Measurements from ENCODE around the gene DNAAF9. TPM values are rescaled to one million over a fixed set of nuclear protein-coding genes. Genes with fewer than 3 reads are reported as not detected.

DNAAF9 gene
- total and polyA plus RNA-seq, 7 experiments from 2014 or later = 0.71 to 8.8 (median 3.2) TPM

DNA sequence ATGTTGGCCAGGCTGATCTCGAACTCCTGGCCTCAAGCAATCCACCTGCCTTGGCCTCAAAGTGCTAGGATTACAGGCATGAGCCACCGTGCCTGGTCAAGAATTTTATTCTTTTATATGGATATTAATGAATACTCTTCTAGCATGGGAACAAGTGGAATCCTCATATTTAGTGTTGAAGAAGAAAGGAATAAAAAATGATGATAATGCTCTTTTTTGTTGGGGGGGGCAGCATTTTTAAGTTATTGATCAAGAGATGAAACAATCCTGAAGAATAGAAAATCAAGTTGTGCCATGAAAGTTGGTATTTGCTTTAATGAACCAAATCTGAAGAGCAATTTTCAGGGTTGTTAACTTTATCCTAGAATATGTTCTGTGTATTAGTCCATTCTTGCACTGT lies 6.7 kb upstream of the DNAAF9 start:
- Histone ChIP-seq H3K4me1 (ENCODE audit: control insufficient read depth in 2 of 2, insufficient read depth in 2 of 2, low read length in 2 of 2) (no peaks in the 10 kb centered on the region), H3K36me3 (ENCODE audit: control insufficient read depth in 2 of 3, insufficient read depth in 3 of 3, low read length in 3 of 3) (no peaks in the 10 kb centered on the region), H3K9me3 (ENCODE audit: control insufficient read depth in 2 of 3, low read length in 3 of 3) (no peaks in the 10 kb centered on the region), H3K27me3 (ENCODE audit: control insufficient read depth in 2 of 2, insufficient read depth in 2 of 2, low read length in 2 of 2) (no peaks in the 10 kb centered on the region), H3K27ac (ENCODE audit: low read depth, low read length) (no peak overlapping the region), H3K4me3 (ENCODE audit: low read length) (no peak overlapping the region)
- DNase-seq (no peak), ATAC-seq (no peak)
- H3K27ac Mint-ChIP-seq = no peak overlapping the region
- H3K9me3 Mint-ChIP-seq = peaks cover 2 to 13% (median 6%) of the 10 kb centered on the region in 11 donors
- peaks cover 0 to 9% (median 0%) of the 10 kb centered on the region in 5 donors for H3K36me3 Mint-ChIP-seq
- CTCF ChIA-PET = no interaction called here
- no peak overlapping the region for H3K4me3 Mint-ChIP-seq
- POLR2A ChIA-PET = no interaction called here
- intact Hi-C loops (cut with micrococcal nuclease) = no loop called here
- peaks cover 0 to 29% (median 6%) of the 10 kb centered on the region in 5 donors for H3K27me3 Mint-ChIP-seq
- H3K4me1 Mint-ChIP-seq = peaks cover 0 to 6% (median 0%) of the 10 kb centered on the region in 7 donors

DNA sequence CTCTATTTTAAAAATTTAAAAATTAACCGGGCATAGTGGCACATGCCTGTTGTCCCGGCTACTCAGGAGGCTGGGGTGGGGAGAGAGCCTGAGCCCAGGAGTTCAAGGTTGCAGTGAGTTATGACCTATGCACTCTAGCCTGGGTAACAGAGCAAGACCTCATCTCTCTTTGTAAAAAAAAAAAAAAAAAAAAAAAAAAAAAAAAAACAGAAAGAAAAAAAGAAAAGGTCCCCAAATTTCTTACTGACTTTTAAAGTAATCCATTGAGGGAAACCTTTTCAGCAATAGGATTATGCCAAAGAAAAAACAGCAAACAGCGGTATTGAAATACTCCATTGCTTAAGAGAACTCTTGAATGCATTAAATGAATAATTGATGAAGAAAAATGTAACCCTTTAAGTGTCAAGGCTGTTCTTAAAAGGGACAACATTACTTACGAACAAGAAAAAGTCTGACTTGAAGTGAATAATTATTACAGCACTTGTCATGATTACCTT lies 6.0 kb upstream of the DNAAF9 start:
- no peak for DNase-seq
- no peak overlapping the region for H3K27ac ChIP-seq (ENCODE audit: low read depth, low read length)
- CTCF ChIA-PET = no interaction called here
- H3K4me1 Mint-ChIP-seq = peaks cover 3 to 8% (median 4%) of the 10 kb centered on the region in 7 donors
- no peaks in the 10 kb centered on the region for H3K4me1 ChIP-seq (ENCODE audit: control insufficient read depth in 2 of 2, insufficient read depth in 2 of 2, low read length in 2 of 2)
- intact Hi-C loops (cut with micrococcal nuclease) = no loop called here
- ATAC-seq = no peak
- no peaks in the 10 kb centered on the region for H3K27me3 ChIP-seq (ENCODE audit: control insufficient read depth in 2 of 2, insufficient read depth in 2 of 2, low read length in 2 of 2)
- no peaks in the 10 kb centered on the region for H3K9me3 ChIP-seq (ENCODE audit: control insufficient read depth in 2 of 3, low read length in 3 of 3)
- H3K27me3 Mint-ChIP-seq = peaks cover 0 to 29% (median 6%) of the 10 kb centered on the region in 5 donors
- peaks cover 0 to 9% (median 0%) of the 10 kb centered on the region in 5 donors for H3K36me3 Mint-ChIP-seq
- POLR2A ChIA-PET = interaction anchor here (1.1 kb wide), 1 partner anchor 57 kb away, joined by 4 read pairs; the partner anchor contains the start of gene ATRN
- H3K27ac Mint-ChIP-seq = no peak overlapping the region
- H3K36me3 ChIP-seq (ENCODE audit: control insufficient read depth in 2 of 3, insufficient read depth in 3 of 3, low read length in 3 of 3) = no peaks in the 10 kb centered on the region
- H3K4me3 Mint-ChIP-seq = no peak overlapping the region
- peaks cover 2 to 13% (median 6%) of the 10 kb centered on the region in 11 donors for H3K9me3 Mint-ChIP-seq
- no peak overlapping the region for H3K4me3 ChIP-seq (ENCODE audit: low read length)

DNA sequence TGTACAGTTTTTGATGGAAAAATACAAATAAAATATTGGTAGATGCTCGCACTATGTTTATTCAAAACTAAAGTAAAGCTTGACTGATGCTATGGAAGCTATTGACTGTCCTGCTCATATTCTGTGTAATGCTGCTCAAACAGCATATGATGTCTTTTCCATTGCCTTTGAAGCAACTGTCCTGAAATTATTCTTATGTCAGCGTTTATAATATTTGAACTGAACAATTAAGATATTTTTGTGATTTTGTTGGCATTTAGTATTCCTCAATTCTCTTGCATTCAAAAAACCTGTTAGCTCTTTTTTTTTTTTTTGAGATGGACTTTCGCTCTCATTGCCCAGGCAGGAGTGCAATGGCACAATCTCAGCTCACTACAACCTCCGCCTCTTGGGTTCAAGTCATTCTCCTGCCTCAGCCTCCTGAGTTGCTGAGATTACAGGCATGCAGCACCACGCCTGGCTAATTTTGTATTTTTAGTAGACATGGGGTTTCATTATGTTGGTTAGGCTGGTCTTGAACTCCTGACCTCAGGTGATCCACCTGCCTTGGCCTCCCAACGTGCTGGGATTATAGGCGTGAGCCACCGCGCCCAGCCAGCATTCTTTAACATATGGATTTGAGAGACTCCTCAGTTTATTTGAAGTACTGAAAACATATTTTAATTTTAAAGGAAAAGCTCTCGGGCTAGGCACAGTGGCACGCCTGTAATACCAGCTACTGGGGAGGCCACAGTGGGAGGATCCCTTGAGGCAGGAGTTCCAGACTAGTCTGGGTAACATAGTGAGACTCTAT lies 5.3 kb upstream of the DNAAF9 start:
- POLR2A ChIA-PET = interaction anchor here (1.1 kb wide), 1 partner anchor 58 kb away, joined by 4 read pairs; the partner anchor contains the start of gene ATRN
- Histone ChIP-seq H3K27ac (ENCODE audit: low read depth, low read length) (no peak overlapping the region), H3K36me3 (ENCODE audit: control insufficient read depth in 2 of 3, insufficient read depth in 3 of 3, low read length in 3 of 3) (no peaks in the 10 kb centered on the region), H3K4me3 (ENCODE audit: low read length) (no peak overlapping the region), H3K9me3 (ENCODE audit: control insufficient read depth in 2 of 3, low read length in 3 of 3) (no peaks in the 10 kb centered on the region), H3K27me3 (ENCODE audit: control insufficient read depth in 2 of 2, insufficient read depth in 2 of 2, low read length in 2 of 2) (no peaks in the 10 kb centered on the region), H3K4me1 (ENCODE audit: control insufficient read depth in 2 of 2, insufficient read depth in 2 of 2, low read length in 2 of 2) (no peaks in the 10 kb centered on the region)
- ATAC-seq (no peak), DNase-seq (no peak)
- peaks cover 7 to 13% (median 10%) of the 10 kb centered on the region in 7 donors for H3K4me1 Mint-ChIP-seq
- CTCF ChIA-PET = no interaction called here
- H3K4me3 Mint-ChIP-seq = no peak overlapping the region
- H3K9me3 Mint-ChIP-seq = peaks cover 2 to 13% (median 6%) of the 10 kb centered on the region in 11 donors
- H3K27ac Mint-ChIP-seq = no peak overlapping the region
- H3K36me3 Mint-ChIP-seq = peaks cover 0 to 9% (median 0%) of the 10 kb centered on the region in 5 donors
- intact Hi-C loops (cut with micrococcal nuclease) = no loop called here
- H3K27me3 Mint-ChIP-seq = peaks cover 0 to 29% (median 6%) of the 10 kb centered on the region in 5 donors

DNA sequence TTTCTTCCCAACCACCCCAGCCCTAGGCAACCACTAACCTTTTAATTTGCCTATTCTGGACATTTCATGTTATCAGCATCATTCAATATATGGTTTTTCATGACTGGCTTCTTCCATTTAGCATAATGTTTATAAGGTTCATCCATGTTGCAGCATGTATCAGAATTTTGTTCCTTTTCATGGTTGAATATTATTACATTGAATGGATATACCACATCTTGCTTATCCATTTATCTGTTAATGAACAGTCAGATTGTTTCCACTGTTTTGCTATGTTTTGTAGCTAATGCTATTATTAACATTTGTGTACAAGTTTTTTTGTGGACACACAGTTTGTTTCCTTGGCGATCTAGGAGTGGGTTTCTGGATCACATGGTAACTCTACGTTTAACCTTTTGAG lies 3.0 kb upstream of the DNAAF9 start:
- H3K4me1 Mint-ChIP-seq = peaks cover 19 to 27% (median 24%) of the 10 kb centered on the region in 7 donors
- CTCF ChIA-PET = no interaction called here
- H3K9me3 ChIP-seq (ENCODE audit: control insufficient read depth in 2 of 3, low read length in 3 of 3) = no peaks in the 10 kb centered on the region
- no peak overlapping the region for H3K4me3 ChIP-seq (ENCODE audit: low read length)
- peak overlapping the region in 5 of 10 donors; percentile 14 to 54 (median 39) for H3K4me3 Mint-ChIP-seq
- no peaks in the 10 kb centered on the region for H3K27me3 ChIP-seq (ENCODE audit: control insufficient read depth in 2 of 2, insufficient read depth in 2 of 2, low read length in 2 of 2)
- no peak for ATAC-seq
- intact Hi-C loops (cut with micrococcal nuclease) = no loop called here
- H3K27ac ChIP-seq (ENCODE audit: low read depth, low read length) = no peak overlapping the region
- peaks cover 0 to 37% (median 6%) of the 10 kb centered on the region in 5 donors for H3K27me3 Mint-ChIP-seq
- H3K9me3 Mint-ChIP-seq = peaks cover 0 to 6% (median 0%) of the 10 kb centered on the region in 11 donors
- DNase-seq = no peak
- H3K27ac Mint-ChIP-seq = peak overlapping the region in 1 of 9 donors; percentile 34
- H3K4me1 ChIP-seq (ENCODE audit: control insufficient read depth in 2 of 2, insufficient read depth in 2 of 2, low read length in 2 of 2) = no peaks in the 10 kb centered on the region
- peaks cover 0 to 4% (median 0%) of the 10 kb centered on the region in 5 donors for H3K36me3 Mint-ChIP-seq
- H3K36me3 ChIP-seq (ENCODE audit: control insufficient read depth in 2 of 3, insufficient read depth in 3 of 3, low read length in 3 of 3) = no peaks in the 10 kb centered on the region
- POLR2A ChIA-PET = no interaction called here

DNA sequence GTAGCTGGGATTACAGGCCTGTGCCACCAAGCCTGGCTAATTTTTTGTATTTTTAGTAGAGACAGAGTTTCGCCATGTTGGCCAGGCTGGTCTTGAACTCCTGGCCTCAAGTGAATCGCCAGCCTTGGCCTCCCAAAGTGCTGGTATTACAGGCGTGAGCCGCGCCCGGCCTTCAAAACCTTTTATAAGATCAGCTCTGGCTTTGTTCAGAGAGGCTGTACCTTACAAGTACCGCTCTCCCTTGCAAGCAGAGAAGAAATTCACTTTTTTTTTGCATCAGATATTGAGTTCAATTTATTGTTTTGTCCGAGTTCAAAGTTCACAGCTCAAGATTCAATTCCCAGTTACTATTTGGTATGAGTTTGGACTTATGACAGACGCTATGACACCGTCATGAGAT lies 1.9 kb upstream of the DNAAF9 start:
- Histone ChIP-seq H3K4me1 (ENCODE audit: control insufficient read depth in 2 of 2, insufficient read depth in 2 of 2, low read length in 2 of 2) (no peaks in the 10 kb centered on the region), H3K27me3 (ENCODE audit: control insufficient read depth in 2 of 2, insufficient read depth in 2 of 2, low read length in 2 of 2) (no peaks in the 10 kb centered on the region), H3K36me3 (ENCODE audit: control insufficient read depth in 2 of 3, insufficient read depth in 3 of 3, low read length in 3 of 3) (no peaks in the 10 kb centered on the region), H3K27ac (ENCODE audit: low read depth, low read length) (no peak overlapping the region), H3K9me3 (ENCODE audit: control insufficient read depth in 2 of 3, low read length in 3 of 3) (no peaks in the 10 kb centered on the region), H3K4me3 (ENCODE audit: low read length) (no peak overlapping the region)
- intact Hi-C loops (cut with micrococcal nuclease) = loop anchor here (2.0 to 10.0 kb wide), 7 partner anchors 187 to 1307 kb away; partner anchors contain the start of genes DDRGK1 (in 2 of the 2), FASTKD5 (in 1 of the 2), IDH3B (in 1 of the 2) and ITPA (in 1 of the 2)
- DNase-seq (no peak), ATAC-seq (no peak)
- Mint-ChIP-seq H3K27me3 (peaks cover 0 to 32% (median 0%) of the 10 kb centered on the region in 5 donors), H3K4me1 (peaks cover 19 to 35% (median 29%) of the 10 kb centered on the region in 7 donors), H3K36me3 (peaks cover 0 to 2% (median 0%) of the 10 kb centered on the region in 5 donors), H3K27ac (peak overlapping the region in 4 of 9 donors; percentile 90 to 97 (median 94)), H3K9me3 (peaks cover 0 to 1% (median 0%) of the 10 kb centered on the region in 11 donors), H3K4me3 (peak overlapping the region; percentile 94 to 100 (median 97))
- POLR2A ChIA-PET = interaction anchor here (0.6 to 1.9 kb wide), 4 partner anchors 10 to 935 kb away, joined by 4 to 7 read pairs (median 5); partner anchors contain the start of gene ATRN
- CTCF ChIA-PET = no interaction called here

DNA sequence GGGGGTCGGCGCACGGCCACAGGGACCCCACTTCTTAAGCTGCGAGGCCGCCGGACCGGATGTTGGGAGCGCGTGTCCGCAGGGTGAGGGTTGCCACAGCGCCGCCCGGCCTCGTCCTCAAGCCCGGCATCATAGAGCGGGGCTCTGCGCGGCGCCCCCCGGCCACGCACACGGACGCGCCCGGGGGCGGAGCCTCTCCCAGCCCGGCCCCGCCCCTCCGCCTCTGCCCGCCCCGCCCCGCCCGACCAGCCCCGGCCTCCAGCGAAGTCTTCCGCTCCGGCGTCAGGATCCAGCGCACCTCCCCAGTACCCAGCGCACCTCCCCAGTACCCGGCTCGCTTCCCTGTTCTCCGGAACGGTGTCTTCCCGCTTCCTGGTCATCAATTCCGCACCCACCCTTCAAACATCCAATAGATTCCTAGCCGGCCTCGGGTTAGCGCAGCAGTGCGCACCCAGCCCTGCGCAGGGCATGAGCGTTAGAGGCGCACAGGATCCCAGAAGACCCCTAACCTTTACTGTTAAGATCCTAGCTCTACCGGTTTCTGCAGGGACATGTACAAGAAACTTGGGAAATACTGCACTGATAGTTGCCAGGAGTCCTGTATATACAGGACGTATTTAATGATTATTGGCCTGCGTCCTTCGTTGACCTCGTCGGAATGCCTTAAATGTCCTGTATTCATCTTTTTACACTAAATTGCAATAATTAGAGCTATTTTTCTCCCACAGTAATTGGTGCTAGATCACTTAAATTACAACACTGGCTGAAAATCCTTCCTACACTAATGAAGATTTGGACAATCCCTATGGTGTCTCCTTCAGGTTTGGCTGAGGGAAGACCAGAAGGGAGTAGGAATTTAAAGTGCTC lies 535 bp upstream of the DNAAF9 start:
- DNase-seq (peak; percentile 53 to 74 (median 68)), ATAC-seq (peak; percentile 80)
- Histone ChIP-seq H3K9me3 (ENCODE audit: control insufficient read depth in 2 of 3, low read length in 3 of 3) (no peaks in the 10 kb centered on the region), H3K4me3 (ENCODE audit: low read length) (peak overlapping the region; percentile 90), H3K36me3 (ENCODE audit: control insufficient read depth in 2 of 3, insufficient read depth in 3 of 3, low read length in 3 of 3) (no peaks in the 10 kb centered on the region), H3K4me1 (ENCODE audit: control insufficient read depth in 2 of 2, insufficient read depth in 2 of 2, low read length in 2 of 2) (no peaks in the 10 kb centered on the region), H3K27ac (ENCODE audit: low read depth, low read length) (peak overlapping the region; percentile 70), H3K27me3 (ENCODE audit: control insufficient read depth in 2 of 2, insufficient read depth in 2 of 2, low read length in 2 of 2) (no peaks in the 10 kb centered on the region)
- ChIA-PET POLR2A (interaction anchor here (0.6 to 1.9 kb wide), 5 partner anchors 9 to 1961 kb away, joined by 3 to 7 read pairs (median 5); partner anchors contain the start of gene ATRN), CTCF (interaction anchor here (0.6 to 0.7 kb wide), 2 partner anchors 575 to 589 kb away, joined by 4 read pairs; no protein-coding TSS in a partner anchor)
- peak overlapping the region; percentile 94 to 100 (median 97) for H3K4me3 Mint-ChIP-seq
- peaks cover 19 to 35% (median 29%) of the 10 kb centered on the region in 7 donors for H3K4me1 Mint-ChIP-seq
- H3K27ac Mint-ChIP-seq = peak overlapping the region; percentile 83 to 97 (median 92)
- peaks cover 0 to 37% (median 0%) of the 10 kb centered on the region in 5 donors for H3K27me3 Mint-ChIP-seq
- intact Hi-C loops (cut with micrococcal nuclease) = loop anchor here (1.0 to 10.0 kb wide), 13 partner anchors 12 to 1306 kb away; partner anchors contain the start of genes DDRGK1 (in 2 of the 2), ATRN (in 1 of the 2), FASTKD5 (in 1 of the 2) and IDH3B (in 1 of the 2)
- H3K9me3 Mint-ChIP-seq = peaks cover 0 to 1% (median 0%) of the 10 kb centered on the region in 11 donors
- H3K36me3 Mint-ChIP-seq = peaks cover 0 to 2% (median 0%) of the 10 kb centered on the region in 5 donors

All from naive thymus-derived CD4-positive, alpha-beta T cell (primary cell).